Dermis blood vessel endothelial cell (primary cell): Measurements from ENCODE around the gene MZB1. TPM values are rescaled to one million over a fixed set of nuclear protein-coding genes. Genes with fewer than 3 reads are reported as not detected.
"Not testable (repeated sequence)": the region's sequence is repeated elsewhere in the genome, so short reads cannot be mapped to it uniquely, and the experiment has no call there.

Experiments
- DNase-seq: peaks from one replicate; pipeline ENCODE4 v3.0.0; 2010
- total RNA-seq: library from RNA; depleted of rRNA; stranded (reverse); fragments of >200 nt; gene quantifications from 2 replicates; pipeline ENCODE4 v1.2.3, GENCODE V29; 2014

MZB1 gene
- total RNA-seq, 1 donor from 2014 or later, result not detected

DNA sequence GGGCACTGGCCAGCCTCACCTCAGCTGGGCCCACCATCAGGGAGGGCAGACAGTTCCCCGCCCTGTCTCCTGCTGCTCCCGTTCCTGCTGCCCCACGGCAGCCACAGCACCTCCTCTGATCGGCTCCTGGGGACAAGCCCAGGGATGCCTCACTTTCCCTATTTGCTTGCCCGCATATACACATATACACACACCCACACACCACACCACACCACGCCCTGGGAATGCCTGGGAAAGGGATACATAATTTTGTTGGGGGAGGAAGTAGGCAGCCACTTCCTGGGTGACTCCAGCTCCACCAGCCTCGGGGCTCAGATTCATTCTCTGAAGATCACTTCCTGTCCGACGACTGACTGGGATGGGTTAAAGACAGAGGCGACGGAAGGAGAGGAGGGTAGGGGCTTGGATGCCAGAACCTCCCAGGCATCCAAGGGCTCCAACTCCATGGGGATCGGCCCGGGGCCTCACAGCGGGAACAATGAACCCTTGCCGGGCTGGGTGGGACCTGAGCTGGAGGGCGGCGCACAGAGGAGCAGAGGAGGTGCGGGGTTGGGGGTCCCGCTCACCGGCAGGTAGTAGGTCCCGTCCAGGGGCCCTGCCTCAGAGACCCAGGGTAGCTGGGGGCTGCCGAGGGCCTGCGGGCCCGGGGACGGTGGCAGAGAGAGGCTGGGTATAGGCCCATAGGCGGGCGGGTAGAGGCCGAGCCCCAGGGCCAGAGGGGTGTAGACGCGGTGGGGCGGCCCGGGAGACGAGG is 2.0 kb upstream of the MZB1 start:
- DNase-seq, result no peak

DNA sequence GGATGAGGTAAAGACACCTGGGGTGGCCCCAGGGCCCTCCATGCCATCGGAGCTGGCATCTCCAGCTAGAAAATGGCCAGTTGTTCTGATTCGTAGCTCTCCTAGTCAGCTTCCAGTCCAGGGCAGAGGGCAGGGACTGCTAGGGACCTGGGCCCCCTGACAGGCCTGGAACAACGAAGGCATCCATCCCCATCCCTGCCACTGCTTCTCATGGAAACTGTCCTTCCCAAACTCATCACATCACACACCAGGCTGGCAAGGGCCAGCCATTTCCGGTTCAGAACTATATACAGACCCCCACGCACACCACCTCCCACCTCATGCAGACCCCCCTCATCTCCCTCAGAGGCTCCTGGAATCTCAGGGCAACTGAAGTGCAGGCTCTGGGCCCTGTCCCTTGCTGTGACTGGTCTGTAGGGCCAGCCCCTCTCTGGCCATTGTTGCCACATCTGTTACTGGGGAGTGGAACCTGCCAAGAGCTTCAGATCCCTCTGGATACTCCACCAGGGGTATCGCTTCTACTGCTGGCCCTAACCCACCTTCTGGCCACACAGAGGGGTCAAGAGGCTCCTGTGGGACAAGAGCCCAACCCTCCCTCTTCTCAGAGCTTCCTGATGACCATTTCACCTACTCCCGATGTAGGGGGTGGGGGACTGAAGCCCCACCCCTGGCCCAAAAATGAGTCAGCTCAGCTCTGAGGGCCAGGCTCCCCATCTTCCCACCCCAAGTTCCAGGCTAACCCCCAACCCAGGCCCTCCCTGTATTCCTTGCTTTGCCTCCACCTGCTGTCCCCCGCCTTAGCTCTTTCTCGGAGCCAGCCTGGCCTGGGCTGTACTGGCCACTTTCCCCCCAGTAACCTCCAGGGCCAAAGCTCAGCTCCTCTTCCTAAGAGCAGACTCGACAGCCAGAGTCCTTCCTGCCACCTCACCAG is 1.2 kb upstream of the MZB1 start:
- no peak for DNase-seq

DNA sequence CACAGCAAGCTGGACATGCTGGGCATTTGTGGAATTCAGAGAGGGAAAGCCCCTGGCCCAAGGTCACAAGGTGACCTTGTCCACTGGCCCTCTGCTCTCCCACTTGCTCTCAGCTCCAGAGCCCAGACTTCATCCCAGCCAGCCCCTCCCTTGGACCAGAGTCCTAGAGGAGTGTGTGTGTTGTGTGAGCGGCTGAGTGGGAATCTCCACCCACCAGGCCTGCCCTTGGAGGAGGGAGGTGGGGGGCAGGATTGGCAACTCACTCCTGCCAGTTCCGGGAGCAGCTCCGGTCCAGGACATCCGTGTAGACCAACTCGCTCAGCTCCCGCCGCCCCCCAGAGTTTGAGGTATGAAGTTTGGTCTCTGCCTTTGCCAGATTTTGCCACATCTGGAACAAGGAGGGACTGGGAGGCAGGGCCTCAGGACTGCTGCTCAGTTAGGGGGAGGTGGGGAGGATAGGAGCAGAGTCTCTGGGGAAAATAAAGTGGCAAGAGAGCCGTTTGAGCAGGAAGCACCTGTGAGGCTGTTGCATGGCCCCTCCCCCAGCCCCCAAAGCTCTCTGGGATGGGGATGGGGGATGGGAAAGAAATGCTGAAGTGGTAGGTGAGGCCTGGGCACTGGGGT is 1.4 kb downstream of the MZB1 start:
- peak; percentile 66 for DNase-seq

DNA sequence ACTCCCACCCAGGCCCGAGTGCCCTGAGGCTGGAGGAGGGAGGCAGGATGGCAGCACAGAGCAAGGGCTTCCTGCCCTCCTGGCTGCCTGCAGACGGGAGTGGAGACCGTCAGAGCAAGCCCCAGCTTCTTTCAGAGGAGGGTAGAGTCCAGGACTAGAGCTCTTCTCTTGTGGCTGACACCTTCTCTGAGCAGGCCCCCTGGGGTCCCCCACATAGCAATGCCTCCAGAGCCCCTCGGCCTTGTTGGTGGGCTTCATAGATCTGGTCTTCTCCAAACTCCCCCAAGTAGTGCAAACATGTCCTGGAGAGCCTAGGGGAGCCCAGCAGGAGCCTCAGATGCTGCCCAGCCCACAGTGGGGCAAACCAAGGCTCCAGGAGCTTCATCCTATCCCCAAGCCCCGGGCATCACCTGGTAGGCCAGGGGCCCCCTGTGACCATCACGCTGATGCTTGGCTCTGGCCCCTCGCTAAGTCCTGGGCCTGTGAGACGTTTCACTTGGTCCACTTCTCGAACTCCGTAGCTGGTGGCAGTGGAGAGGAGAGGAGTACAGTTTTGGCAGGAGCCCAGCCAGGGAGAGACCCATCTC is 2.0 kb downstream of the MZB1 start:
- DNase-seq, result no peak

DNA sequence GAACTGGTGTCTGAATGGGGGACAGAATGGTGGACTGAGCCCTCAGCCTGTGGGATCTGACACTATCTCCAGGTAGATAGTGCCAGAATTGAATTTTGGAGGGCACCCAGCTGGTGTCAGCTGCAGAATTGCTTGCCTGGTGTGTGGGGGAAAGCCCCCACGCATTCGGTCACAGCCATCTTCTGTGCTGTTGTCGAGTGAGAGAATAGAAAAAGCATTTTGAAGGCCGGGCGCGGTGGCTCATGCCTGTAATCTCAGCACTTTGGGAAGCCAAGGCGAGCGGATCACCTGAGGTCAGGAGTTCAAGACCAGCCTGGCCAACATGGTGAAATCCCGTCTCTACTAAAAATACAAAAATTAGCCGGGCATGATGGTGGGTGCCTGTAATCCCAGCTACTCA is 2.8 kb downstream of the MZB1 start:
- not testable (repeated sequence) for DNase-seq

DNA sequence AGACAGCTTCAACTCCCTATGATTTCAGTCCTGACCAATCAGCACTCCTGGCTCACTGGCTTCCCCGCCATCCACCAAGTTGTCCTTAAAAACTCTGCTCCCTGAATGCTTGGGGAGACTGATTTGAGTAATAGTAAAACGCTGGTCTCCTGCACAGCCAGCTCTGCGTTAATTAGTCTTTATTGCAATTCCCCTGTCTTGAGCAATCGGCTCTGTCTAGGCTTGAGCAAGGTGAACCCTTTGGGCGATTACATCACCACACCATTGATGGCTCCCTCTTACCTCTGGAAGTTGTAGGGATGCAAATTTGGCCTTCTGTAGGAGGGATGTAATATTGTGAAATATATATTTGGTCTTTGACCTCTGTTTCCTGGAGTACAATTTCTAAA is 3.7 kb downstream of the MZB1 start:
- DNase-seq, result no peak

DNA sequence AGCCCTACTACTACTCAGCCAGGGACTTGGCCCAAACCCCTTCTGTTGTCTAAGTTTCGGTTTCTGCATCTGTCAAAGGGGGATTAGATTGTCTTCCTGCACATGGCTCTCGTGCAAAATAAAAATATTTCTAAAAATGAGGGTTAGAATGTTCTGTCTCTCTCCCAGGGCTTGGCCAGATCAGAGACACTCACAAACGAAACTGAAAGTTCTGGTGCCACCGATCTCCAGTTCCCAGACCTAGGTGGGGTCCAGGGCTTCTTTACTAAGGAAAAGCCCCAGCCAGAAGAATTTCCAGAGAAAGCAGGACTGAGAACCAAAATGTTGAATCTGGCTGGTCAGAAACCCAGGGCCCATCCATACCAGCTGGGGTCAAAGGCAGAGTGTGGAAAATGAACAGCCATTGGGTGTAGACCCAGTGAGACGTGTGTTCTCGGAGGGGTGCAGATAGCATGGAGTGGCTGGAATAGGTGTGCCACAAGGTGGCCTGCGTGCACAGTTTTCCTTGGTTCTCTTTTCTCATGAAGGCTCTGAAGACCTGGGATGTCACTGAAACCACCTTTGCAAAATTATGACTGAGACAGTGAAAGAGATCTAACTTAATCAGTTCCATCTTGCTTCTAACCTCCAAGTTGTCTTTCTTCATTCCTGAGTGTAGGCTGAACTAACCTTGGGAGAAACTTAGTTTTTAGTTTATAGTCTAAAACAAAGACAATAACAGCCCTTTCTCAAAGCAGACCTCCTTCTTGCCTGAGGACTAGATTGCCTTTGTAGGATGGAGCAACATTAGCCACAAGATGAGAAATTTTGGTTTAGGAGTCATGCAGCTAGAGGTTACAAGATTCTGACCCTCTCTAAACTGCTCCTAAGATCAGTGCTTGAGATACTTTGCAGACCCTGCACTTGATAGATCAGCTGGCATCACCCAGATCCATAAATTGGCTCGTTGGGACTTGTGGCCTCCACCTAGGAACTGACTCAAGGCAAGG is 4.4 kb downstream of the MZB1 start:
- peak; percentile 29 for DNase-seq

DNA sequence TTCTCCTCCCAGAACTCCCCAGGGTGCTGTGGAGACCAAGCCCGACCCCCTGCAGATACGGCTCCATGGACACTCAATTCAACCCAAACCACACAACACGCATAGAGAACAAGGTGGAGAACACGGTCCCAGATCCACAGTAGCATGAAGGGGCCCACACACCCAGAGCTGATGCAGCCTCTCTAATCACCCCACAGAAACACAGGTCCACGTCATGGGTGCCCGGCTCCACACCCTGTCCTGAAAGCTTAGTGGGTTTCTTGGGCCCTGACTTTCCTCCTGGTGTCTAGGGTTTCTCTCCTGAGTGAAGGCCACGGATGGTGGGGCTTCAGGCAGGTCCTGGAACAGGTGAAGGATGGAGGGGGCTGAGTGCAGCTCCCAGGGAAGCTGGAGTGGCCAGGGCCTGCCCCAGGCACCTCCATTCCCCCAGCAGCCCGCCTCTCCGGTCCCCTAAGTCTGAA is 5.1 kb downstream of the MZB1 start:
- no peak for DNase-seq

DNA sequence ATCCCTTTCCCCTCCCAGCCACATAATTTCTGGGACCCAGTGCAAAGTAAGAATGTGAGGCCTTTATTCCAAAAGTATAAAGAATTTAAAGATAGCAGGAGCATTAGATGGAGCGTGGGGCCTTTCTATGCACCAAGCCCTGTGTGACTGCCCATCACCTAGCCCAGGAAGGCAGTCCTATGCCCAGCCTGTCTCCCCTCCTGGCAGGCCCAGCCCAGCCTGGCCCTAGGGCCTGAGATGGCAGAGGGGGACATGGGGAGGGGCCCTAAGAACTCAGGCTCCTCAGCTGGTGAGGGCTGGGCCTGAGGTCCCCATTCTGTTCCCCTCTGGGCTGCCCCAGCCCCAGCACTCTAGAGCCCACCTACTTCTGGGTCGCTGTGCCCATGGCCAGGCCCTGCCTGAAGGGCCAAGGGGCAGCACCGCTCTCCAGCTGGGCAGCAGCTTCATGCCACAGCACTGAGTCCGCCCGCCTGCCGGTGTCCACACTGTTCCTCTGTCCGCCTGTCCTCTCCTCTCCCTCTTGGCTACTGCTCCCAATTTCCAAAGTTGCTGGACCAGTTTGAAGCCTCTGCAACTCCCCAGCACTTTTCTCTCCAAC is 5.6 kb downstream of the MZB1 start:
- DNase-seq, result no peak

DNA sequence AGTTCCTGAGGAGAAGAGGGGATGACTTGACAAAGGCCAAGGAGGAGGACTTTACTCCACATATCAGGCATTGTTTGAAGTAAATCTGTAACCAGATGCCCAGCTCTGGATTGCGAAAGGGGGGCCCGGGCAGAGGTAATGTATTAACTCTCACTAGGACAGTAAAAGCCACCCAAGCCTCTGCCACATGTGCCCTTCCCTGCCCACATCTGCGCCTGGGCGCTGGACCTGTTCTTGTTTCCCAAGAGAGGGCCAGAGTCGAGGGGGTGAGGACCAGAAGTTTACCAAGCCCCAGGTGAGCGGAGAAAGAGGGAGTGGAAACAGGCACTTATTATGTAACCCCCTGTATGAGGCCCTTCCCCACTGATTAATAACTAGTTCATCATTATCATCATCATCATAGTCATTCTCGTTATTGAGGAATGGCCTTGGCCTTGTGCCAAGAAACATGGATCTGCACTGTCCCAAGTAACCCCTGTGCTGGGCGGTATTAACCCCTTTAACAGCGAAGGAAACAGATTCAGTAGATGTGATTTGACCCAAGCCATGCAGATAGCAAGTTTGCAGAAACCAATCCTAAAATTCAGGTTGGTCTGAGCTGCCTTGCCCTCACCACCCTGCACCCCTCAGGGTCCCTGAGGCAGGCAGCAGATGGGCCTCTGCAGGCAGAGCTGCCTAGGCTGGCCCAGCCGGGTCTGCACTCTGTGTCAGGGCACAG is 6.3 kb downstream of the MZB1 start, which contains the start of gene SLC23A1:
Gene SLC23A1 (minus strand): TSS at position 23 of the 718 bp plus-strand sequence. CDS start 44 bp downstream, outside the sequence.
- DNase-seq, result no peak

DNA sequence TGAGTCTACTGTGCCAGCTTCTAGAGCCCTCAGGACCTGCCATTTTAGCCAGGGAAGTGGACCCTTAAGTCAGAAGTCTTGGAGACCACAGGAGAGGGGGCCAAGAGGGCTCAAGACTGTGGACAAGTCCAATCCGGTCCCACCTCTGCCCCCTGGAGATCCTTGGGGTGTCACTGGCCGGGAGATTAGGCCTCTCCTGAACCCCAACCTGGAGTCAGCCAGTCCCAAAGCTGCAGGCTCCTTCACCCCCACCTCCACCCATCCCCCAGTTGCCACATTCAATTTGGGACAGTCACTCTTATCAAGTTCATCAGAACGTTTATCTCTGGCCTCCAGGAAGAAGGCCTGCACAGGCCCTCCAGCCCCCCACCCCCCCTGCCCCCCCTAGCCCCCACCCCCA is 6.9 kb downstream of the MZB1 start:
- no peak for DNase-seq

DNA sequence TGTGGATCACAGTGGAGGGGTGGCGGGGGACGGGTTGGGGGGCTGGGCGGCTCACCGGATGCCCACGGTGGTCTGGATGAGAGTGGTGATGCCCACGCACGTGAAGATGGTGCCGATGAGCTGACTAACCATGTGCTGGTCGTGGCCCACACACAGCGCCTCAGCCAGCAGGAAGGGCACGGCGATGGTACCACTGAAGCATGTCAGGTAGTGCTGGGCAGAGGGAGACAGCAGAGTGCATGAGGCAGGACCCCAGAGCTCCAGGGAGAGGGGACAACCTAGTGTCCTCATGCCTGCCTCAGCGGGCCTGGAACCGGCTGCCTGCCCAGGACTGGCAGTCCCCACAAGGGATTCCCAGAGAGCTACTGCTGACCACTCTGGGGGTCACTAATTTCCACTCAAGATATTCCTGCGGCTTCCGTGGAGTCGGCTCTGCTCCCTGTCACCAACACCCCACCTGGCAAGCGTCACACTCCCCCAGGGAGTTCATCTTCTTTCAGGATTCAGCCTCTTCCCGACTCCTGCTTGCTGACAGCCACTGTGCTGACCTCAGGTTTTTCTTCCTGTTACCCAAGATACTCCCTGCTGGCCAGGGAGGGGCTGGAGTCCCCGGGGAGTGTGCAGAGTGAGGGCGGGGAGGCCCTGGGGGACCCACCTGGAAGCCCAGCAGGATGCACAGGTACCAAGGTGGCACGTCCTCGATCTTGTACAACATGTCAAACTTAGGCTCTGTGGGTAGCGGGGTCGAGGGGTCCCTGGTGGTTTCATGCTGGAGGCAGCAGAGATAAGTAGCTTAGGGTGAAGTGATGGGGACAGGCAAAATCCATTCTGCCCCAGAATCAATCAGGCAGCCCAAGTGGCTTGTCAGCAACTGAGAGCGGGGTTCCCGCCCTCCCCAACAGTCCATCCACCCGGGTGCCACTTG is 7.6 kb downstream of the MZB1 start:
- DNase-seq, result no peak

DNA sequence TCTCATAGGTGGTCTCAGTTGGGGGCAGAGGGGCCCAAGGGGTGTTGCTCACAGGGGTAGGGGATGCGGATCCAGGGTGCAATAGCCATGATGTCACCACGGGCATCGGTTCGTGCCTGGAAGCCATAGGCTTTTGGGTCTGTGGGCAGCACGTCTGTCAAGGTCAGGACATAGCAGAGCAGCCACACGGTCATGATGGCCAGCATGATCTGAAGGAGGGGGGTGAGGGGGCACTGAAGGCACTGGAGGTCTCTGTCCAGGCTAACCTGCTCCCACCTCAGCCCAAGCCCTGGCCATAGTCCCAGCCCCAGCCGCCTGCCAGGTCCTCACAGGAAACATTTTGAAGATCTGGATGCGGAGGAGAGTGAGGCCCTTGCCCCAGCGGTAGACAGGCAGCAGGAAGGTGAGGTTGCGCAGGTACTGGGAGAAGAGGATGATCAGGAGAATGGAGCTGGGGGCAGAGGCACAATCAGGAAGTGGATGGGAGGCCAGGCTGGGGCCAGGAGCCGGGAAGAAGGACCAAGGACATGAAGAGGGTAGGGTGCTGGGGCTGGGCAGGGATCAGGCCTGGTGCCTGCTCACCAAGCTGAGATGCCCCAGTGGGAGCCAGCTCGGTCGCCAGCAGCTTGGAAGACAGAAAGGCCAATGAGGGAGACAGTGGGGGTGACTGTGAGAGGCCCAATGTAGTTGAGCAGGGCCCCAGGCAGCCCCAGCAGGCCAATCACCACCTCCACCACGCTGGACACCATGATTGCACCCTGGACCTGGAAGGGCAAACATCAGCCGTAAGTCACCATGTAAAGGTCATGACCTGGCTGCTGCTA is 9.9 kb downstream of the MZB1 start:
- no peak for DNase-seq

DNA sequence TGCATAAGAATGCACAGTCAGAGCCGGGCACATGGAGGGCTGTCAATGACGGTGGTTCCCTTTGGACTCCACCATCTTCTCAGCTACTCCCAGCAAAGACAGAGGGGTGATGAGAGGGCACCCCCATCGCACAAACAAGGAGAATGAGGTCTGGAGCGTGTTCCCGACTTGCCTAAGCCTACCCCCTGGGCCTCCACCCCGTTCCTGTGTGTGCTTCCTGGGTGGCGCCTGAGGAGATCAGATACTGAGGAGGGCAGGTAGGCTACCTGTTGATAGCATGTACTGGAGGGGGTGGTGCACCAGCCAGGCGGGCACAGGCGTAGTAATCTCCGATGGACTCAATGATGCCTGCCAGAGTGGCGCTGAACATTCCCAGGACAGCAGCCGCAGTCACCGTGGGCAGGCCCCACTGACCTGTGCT is 10.8 kb downstream of the MZB1 start:
- no peak for DNase-seq

DNA sequence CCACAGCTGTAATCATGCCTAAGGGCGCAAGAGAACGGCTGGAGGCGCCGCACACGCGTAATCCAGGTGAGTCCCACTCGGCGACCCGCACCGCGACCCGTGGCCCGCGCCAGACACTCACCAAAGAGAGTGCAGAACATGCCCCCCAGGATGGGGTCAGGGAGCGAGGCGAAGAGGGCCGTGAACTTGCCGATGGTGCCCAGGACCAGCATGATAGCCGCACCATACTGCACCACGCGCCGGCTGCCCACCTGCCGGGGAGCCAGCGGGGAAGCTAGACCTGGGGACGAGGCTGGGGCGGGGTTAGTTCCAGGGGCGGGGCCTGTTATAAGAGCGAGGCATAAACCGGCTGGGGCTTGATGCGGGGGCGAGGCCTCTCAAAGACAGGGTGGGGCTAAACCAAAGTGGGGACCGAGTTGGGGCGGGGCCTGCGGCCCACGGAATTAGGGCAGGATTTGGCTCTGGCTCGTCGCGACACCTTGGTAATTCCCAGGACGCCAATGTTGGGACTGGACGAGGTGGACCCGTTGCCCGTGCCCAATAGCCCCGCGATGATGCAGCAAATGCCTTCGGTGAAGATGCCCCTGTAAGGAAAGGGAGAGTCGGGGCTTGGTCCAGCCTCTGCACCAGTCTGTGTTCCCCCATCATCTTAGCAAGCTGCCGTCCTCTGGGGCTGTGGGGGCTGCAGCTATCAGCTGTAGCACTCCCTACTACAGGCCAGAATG is 11.4 kb downstream of the MZB1 start:
- DNase-seq, result no peak

DNA sequence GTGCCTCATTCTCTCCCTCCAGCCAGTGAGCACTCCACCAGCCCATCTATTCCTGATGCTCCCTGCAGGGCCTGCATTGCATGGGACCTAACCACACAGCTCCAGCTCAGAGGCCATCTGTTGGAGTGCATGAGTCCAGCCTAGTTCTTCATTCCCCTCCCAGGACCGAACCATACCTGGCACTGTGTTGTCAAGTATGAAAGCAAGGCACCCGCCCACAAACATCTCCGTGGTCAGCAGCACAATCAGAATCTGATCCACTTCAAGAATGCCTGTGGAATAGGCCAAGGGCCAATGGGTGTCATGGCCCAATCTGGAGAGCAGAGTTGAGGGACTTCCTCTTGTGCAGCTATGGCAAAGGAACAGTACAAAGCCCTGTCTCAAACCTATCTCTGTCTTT is 12.5 kb downstream of the MZB1 start:
- no peak for DNase-seq

DNA sequence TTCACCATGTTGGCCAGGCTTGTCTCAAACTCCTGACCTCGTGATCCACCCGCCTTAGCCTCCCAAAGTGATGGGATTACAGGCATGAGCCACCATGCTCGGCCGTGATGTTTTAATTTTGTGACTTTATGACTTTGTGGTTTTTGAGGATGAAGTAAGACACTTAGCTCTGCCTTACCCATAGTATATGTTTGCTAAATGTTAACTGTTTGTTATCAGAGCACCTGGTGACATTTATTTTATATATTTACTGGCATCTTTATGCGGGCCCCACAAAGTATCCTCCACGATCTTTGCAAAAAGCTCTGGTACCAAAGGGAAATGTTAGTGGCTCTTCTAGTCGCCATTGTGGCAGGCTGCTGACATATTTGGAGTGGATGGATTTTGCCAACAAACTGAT is 13.3 kb downstream of the MZB1 start:
- DNase-seq, result no peak

DNA sequence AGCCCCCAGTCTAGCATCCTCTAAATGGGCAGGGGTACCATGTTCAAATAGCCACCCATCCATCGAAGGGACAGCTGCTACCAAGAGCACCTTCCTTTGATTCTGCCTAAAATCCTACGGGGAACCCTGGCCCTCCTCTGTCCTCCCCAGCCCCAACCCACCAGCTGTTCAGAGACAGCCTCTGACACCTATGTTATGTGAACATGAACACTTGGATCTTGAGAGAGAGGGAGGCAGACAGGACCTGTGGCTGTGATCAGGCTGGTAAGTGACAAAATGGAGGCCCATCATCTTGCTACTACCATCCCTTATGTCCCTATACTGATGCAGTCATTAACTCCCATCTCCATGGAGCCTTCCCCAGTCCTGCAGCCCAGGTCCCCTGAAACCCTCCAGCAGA is 14.8 kb downstream of the MZB1 start:
- DNase-seq, result no peak
